ENCODE measurements around the gene MOB3C.
"Not testable (repeated sequence)": the region's sequence is repeated elsewhere in the genome, so short reads cannot be mapped to it uniquely, and the experiment has no call there.

Gene MOB3C

DNA sequence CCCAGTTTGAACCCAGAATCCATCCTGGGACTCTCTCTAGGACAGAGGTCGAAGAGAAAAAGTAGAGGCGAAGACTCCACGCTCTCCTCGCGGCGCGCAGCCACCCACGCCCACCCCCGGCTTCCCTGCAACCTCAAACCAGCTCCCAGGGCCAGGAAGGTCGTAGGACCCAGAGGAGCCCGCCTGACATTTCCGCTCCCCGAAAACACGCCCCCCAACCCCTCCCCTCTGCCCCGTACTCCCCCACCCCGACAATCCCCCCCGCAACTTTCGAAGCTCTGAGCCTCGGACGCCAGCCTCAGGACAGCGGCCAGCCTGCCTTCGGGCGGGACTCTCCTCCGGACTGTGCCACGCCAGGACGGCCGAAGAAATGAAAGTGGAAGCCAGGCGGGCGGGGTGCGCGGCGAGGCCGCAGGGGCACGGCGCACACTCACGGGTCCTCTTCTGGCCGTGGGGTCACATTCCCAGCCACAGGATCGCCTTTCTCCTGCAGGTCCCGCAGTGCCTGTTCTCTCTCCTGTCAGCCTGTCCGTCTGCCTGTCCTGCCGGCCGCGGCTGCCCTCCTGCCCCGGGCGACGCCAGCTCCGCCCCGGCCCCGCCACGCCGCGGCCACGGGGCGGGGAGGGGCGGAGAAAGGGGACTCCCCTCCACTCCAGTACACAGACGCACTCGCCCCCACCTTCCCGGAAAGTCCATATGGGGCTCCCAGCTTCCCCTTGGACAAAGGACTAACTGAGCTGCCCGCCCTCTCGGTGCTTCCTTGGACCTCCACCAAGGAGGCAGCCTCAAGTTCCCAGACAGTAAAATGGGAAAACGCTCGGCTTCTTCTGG, at the start of gene MOB3C:
TSS of gene MOB3C (minus strand) at position 535 of the 831 bp plus-strand sequence. CDS start 3,490 bp downstream, outside the sequence.
- peak; percentile 59 for DNase-seq (ENCODE audit: low read depth)

DNA sequence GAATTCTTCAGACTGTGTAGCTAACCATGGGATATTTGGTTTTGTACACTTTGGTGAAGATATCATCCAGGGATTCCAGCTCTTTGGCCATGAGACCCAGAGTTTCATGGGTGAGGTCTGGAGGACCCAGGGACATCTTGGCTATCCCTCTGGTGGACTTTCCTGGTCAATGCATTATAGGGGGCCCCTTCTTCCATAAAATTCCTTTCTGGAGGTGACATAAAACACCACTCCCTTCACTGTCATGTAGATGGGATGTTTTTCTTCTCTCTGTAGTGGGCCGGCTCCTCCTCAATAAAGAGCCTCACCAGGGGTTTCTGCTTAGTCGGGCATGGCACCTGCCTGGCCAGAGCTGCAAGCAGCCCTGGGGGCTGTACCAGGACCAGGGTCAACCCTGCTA, 49.4 kb upstream of the MOB3C start:
- no peak for DNase-seq (ENCODE audit: low read depth)

DNA sequence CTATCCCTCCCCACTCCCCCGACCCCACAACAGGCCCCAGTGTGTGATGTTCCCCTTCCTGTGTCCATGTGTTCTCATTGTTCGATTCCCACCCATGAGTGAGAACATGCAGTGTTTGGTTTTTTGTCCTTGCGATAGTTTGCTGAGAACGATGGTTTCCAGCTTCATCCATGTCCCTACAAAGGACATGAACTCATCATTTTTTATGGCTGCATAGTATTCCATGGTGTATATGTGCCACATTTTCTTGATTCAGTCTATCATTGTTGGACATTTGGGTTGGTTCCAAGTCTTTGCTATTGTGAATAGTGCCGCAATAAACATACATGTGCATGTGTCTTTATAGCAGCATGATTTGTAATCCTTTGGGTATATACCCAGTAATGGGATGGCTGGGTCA, 46.3 kb upstream of the MOB3C start:
- not testable (repeated sequence) for DNase-seq (ENCODE audit: low read depth)

DNA sequence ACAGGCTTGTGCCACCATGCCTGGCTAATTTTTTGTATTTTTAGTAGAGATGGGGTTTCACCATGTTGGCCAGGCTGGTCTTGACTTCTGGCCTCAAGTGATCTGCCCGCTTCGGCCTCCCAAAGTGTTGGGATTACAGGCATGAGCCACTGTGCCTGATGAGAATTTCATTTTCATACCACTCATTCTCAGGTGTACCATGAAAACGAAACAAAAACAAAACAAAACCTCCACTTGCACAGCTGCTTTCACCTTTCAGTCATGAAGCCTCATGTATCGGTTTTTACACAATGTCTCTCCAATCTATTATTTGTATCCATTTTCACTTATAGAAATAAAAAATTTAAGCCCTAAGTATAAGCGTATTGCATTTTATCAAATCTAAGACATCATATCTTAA, 43.5 kb upstream of the MOB3C start:
- not testable (repeated sequence) for DNase-seq (ENCODE audit: low read depth)

DNA sequence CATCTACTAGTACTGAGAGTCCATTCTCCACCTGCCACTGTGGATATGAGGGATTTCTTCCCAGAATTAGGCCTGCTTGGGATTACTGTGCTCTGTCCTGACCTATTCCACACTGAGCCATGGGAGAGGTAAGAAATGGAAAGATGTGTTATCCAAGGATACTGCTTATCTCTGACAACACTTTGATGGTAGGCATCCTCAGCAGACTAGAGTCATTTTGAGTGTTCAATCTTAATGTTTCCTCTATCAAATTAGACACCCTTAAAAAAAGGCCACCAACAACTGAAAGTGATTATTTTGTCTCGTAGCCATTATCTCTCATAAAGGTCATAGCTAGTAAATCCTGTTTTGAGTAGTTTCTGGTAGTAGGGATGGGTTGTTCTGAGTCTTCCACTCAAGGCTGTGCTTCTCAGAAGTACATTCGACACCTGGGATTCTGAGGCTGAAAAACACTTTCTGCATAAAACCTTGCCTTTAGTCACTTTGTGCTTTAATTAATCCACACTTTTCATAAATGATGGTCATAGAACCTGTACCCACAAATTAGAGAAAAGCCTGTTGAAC, 42.8 kb upstream of the MOB3C start:
- DNase-seq (ENCODE audit: low read depth), result no peak

DNA sequence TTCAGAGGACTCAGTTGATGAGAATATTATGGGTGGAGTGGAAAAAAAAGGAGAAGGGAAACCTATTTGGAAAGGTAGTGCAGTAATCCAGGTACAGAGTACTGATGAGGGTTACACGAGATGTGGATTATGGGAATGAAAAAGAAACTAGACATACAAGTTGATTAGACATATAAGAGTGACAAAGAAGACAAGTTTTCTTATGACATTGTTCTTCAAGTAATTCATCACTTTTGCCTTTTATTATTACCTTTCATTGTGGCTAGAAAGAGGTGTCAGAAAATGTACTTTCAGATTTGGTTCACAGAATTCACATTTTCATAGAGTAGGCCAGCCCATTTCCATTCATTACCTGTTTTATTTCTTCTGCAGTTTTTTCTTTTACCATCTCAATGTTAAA, 41.2 kb upstream of the MOB3C start:
- DNase-seq (ENCODE audit: low read depth), result no peak

DNA sequence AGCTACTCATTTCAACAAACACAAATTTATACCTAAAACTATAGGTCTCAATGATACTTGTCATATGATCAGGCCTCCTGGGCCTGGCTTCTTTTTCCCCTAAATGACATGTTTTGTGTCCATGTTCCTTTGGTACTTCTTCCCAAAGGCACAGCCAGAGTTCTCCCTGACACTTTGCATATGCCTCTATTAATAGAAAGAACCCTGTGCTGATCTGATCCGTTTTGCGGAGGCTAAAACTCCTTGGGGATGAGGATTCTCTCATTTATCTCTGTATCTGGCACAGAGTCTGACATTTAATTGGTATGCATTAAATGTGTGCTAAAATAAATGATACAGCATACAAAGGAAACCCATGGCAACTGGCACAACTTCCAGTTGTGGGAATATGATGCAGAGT, 40.0 kb upstream of the MOB3C start:
- DNase-seq (ENCODE audit: low read depth), result no peak

DNA sequence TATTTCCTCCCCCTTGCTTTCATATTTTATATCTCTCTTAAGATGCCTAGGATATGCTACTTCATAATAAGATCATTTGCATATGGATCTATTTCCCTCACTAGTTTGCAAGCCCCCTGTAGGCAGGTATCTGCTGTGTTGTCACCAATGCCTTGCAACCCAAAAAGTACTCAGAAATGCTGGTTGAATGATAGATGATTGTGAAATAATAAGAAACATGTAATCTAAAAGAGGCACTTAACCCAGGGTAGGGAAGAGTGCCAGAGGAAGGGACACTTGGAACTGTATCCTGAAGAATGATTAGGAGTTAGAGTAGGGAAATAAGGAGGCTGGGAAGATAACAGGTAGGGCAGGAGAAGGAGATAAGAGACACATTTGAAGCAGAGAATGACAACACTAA, 39.2 kb upstream of the MOB3C start:
- DNase-seq (ENCODE audit: low read depth), result no peak

DNA sequence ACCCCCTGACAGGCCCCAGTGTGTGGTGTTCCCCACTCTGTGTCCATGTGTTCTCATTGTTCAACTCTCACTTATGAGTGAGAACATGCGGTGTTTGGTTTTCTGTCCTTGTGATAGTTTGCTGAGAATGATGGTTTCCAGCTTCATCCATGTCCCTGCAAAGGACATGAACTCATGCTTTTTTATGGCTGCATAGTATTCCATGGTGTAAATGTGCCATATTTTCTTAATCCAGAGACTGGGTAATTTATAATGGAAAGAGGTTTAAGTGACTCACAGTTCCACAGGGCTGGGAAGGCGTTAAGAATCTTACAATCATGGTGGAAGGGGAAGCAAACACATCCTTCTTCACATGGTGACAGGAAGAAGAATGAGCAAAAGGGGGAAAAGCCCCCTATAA, 38.1 kb upstream of the MOB3C start:
- not testable (repeated sequence) for DNase-seq (ENCODE audit: low read depth)

DNA sequence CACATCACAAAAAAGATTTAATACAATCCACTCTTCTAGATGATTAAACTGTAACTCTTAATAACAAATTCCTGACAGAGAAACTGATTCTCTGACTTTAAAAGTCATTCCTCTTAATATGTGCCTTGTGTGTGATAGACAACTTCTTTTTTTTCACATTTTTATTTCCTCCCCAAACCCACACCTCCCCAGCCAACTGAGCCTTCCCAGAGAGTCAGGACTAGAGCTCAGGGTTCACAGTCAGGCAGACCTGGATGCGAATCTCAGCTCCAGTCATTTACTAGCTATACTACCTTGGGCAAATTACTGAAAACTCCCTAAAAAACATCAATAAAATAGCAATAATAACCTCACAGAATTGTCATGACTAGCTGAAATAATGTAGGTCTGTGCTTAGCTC, 37.4 kb upstream of the MOB3C start:
- no peak for DNase-seq (ENCODE audit: low read depth)

DNA sequence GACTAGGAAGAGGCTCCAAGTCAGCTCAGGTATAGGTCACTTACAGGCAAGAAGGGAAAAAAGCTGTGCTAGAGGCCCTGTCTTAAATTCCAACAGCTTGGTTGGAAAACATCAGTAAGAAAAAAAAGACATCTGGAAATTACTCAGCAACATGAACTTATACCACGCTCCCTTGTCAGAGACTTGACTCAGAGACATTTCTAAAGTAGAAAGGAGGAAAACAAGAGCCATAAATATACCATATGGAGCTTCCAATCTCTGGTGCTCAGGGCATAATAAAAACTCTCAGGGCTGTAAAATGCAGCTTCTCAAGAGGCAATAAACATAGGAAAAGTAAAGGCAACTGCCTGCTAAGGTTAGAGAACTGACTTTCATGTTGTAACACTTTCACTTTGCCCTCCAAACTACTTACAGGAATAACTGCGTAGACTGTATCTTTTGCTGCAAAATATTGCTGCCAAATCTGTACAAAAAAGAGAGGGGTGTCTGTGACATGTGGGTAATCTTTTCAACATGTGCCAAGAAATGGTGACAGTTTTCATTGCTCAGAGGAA, 36.9 kb upstream of the MOB3C start:
- DNase-seq (ENCODE audit: low read depth), result no peak

DNA sequence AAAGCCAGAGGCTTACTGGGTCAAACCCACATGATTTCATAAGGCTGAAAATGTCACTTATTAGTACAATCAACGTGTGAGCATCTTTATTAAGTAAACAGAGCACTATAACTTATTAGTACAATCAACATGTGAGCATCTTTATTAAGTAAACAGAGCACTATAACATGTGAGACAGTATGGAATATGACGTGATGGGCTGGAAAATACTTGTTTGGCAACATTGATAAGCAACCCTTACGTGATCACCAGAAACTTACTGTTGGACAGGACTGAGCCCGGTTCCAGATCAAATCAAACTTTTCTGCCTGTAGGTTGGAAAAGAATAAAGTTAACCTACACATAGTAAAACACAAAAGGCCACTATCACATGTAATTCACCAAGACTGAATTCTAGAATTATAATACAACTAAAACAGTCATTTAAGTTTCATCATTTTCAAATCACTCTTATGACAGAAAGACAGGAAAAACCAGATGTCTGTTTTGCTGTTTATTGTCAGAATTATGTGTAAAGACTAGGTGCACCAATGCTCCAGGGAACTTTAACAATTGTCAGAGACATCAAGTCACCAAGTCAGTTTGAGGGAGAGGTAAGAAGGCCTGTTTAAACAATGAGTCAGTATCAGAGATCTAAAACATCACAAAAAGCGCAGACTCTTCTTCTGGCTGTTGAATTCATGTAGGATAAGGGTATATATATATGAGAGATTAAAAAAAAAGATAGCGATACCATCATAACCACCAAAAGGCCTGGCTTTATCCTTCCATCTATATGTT, 35.9 kb upstream of the MOB3C start:
- DNase-seq (ENCODE audit: low read depth), result no peak

DNA sequence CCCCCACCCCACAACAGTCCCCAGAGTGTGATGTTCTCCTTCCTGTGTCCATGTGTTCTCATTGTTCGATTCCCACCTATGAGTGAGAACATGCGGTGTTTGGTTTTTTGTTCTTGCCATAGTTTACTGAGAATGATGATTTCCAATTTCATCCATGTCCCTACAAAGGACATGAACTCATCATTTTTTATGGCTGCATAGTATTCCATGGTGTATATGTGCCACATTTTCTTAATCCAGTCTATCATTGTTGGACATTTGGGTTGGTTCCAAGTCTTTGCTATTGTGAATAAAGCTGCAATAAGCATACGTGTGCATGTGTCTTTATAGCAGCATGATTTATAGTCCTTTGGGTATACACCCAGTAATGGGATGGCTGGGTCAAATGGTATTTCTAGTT, 34.5 kb upstream of the MOB3C start:
- not testable (repeated sequence) for DNase-seq (ENCODE audit: low read depth)

DNA sequence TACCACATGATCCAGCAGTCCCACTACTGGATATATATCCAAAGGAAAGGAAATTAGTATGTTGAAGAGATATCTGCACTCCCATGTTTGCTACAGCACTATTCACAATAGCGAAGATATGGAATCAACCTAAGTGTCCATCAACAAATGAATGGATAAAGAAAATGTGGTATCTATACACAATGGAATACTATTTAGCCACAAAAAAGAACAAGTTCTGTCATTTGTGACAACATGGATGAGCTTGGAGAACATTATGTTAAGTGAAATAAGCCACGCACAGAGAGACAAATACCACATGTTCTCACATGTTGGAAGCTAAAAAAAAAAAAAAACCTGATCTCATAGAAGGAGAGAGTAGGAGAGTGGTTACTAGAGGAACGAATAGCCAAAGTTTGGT, 33.9 kb upstream of the MOB3C start:
- DNase-seq (ENCODE audit: low read depth), result no peak

DNA sequence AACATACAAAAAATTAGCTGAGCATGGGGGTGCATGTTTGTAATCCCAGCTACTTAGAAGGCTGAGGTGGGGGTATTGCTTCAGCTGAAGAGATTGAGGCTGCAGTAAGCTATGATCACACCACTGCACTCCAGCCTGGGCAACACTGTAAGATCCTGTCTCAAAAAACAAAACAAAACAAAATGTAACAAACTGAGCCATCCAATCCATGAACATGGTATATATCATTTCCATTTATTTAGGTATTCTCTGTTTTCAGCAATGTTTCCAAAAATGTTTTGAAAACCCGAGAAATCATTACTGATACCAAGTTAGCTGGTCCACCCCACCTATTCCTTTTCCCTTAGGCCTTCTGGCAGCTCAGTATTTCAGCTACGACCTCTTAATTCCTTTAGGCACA, 33.2 kb upstream of the MOB3C start:
- DNase-seq (ENCODE audit: low read depth), result no peak

DNA sequence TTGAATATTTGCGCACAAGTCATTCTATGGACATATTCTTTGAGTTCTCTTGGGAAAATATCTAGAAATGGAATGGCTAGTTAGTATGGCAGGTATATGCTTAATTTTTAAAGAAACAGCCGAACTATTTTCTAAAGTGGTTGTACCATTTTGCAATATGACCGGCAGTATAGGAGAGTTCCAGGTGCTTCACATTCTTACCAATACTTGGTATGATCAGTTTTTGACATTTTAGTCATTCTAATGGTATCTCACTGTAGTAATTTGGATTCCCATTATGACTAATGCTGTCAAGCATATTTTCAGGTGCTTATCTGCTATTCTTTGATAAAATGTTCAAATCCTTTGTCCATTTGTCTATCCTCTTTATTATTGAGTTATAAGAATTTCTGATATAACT, 31.0 kb upstream of the MOB3C start:
- DNase-seq (ENCODE audit: low read depth), result no peak

DNA sequence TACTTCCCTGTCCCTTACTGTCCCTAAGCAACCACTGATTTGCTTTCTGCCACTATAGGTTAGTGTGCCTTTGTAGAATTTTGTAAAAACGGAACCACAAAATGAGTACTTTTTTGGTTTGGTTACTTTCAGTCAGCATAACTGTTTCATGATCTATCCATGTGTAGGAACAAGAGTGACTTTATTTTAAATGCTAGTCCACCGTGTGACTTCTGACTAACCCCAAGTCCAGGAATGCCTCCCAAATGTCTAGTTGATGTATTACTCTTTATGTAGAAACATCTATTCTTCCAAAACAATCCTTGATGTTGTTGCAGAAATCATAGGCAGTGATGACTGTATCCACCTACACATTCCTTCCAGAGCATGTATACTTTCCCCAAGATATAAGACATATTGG, 30.2 kb upstream of the MOB3C start:
- no peak for DNase-seq (ENCODE audit: low read depth)

DNA sequence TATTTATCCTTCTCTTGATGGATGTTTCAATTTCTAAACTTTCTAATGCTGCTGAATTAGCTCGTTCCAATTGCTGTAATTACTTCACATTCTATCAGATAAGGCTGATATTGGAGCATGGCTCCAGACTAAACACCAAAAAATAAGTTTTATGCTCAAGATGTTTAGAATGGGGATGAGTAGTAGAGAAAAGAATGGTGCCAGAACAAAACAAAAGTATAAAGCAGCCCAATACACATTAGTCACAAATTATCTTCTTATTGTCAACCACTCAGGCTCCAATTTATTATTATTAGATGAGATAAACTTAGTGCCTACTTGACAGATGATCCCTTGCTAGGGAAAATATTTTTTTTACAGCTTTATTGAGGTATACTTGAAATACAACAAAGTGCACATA, 29.7 kb upstream of the MOB3C start:
- DNase-seq (ENCODE audit: low read depth), result no peak

DNA sequence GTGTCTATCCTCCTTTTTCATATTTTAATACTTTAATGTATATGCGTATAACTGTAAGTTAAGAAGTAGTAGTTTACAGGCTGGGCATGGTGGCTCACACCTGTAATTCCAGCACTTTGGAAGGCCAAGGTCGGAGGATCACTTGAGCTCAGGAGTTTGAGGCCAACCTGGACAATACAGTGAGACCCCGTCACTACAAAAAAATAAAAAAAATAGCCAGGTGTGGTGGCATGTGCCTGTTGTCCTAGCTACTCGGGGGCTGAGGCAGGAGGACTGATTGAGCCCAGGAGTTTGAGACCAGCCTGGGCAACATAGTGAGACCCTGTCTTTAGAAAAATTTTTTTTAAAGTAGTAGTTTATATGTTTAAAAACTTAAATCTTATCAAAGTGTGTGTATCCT, 29.2 kb upstream of the MOB3C start:
- no peak for DNase-seq (ENCODE audit: low read depth)

DNA sequence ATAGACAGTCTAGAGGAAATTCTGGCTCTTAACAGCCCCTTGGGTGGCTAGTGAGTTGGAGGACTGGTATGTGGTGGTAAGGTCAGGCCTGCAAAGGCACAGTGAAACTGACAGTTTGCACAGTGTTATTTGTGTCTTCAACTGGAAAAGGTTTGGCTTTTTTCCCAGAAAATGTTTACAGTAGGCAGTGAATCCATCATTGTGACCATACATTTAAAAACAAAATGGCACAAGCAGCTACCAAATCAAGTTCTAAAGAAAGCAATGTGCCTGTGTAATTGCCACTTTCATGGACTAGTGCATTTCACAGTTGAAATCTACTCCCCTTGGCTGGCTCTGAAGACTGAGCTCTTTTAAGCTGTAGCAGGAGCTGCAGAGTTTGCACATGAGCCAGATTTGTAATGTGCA, 26.8 kb upstream of the MOB3C start:
- no peak for DNase-seq (ENCODE audit: low read depth)

DNA sequence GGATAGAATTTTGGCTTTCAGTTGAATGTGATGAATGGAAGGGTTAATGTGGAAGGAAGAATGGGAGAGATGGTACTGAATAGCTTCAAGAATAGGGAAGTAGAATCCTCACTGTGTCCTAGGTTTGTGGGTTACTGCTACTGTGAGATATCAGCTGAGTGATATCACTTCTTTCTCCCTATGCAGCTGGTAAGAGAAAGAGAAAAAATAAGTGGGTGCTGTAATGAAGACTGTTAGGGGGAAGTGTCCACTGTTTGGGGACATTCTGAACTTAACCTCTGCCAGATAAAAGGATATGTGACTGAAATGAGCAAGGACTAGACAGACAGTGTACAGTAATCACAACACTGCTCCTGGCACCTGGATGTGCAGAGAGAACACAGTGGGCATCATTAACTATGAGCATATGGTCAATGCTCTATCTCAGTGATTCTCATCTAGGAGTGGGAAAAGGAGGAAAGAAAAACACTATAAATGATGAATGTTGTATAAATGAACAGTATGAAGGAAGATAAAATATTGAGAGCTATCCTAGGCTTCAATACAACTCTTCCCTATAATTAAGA, 25.6 kb upstream of the MOB3C start:
- no peak for DNase-seq (ENCODE audit: low read depth)

DNA sequence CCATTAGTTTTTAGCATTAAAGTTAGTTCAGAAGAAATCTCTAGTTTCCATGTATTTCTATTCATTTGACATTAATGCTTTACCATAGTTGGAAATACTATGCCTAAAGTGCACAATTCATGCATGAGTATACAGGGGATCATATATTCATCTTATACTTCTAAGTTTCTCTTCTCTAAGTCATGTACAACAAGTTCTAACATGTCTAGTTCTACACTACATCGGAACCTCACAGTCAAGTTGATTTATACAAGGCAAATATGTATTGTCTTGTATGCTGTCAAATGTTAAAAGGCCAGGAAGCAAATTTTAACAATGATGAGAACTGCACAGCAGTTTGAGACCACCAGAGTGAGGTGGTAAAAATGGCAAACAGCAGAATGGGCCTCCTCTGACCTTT, 22.9 kb upstream of the MOB3C start:
- DNase-seq (ENCODE audit: low read depth), result no peak

DNA sequence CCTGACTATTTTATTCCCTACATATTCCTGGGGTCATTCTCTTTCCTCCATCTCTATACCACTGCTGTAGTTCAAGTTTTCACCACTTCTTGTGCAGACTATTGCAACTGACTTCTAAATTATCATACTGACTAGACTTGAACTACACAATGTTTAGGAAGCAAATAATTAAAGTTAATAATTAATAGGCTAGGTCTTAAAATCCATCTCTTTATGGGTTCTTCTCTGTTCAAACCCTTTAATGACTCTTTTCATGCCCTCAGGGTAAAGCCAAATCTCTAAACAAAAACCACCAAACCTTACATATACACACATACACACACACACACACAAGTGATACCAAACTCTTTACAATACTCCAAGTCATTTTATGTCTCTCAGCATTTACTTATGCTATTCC, 22.3 kb upstream of the MOB3C start:
- DNase-seq (ENCODE audit: low read depth), result no peak
